ENCODE data around the gene PAH. TPM values are rescaled to one million over a fixed set of nuclear protein-coding genes. Genes with fewer than 3 reads are reported as not detected.
"Not testable (repeated sequence)": the region's sequence is repeated elsewhere in the genome, so short reads cannot be mapped to it uniquely, and the experiment has no call there.

PAH gene
- total RNA-seq, 1 experiment from 2014 or later, result not detected

- no peaks in the 10 kb centered on the region for H3K4me1 ChIP-seq (replicated peaks)
- H3K9me3 ChIP-seq (replicated peaks), result no peaks in the 10 kb centered on the region
- no peak overlapping the region for H3K4me3 ChIP-seq
- no peak overlapping the region for H3K27ac ChIP-seq
- no peaks in the 10 kb centered on the region for H3K27me3 ChIP-seq (replicated peaks)
- no peaks in the 10 kb centered on the region for H3K36me3 ChIP-seq
- DNase-seq (ENCODE audit: low read depth in 1 of 2, low spot score in 2 of 2), result no peak
Measured at GRCh38 chr12:102865821-102866615, 51.0 kb downstream of the PAH start.

GRCh38 chr12:102862486-102862885 is 54.6 kb downstream of the PAH start:
- Histone ChIP-seq H3K27me3 (replicated peaks) (no peaks in the 10 kb centered on the region), H3K36me3 (no peaks in the 10 kb centered on the region), H3K4me3 (no peak overlapping the region), H3K9me3 (replicated peaks) (no peaks in the 10 kb centered on the region), H3K27ac (no peak overlapping the region), H3K4me1 (replicated peaks) (no peaks in the 10 kb centered on the region)
- DNase-seq (ENCODE audit: low read depth in 1 of 2, low spot score in 2 of 2), result no peak

GRCh38 chr12:102851246-102851645 is 65.8 kb downstream of the PAH start:
- Histone ChIP-seq H3K27ac (no peak overlapping the region), H3K9me3 (replicated peaks) (no peaks in the 10 kb centered on the region), H3K4me1 (replicated peaks) (no peaks in the 10 kb centered on the region), H3K4me3 (no peak overlapping the region), H3K36me3 (no peaks in the 10 kb centered on the region), H3K27me3 (replicated peaks) (no peaks in the 10 kb centered on the region)
- no peak for DNase-seq (ENCODE audit: low read depth in 1 of 2, low spot score in 2 of 2)

GRCh38 chr12:102849722-102850447 is 67.2 kb downstream of the PAH start:
- Histone ChIP-seq H3K27ac (no peak overlapping the region), H3K36me3 (no peaks in the 10 kb centered on the region), H3K27me3 (replicated peaks) (no peaks in the 10 kb centered on the region), H3K4me3 (no peak overlapping the region), H3K9me3 (replicated peaks) (no peaks in the 10 kb centered on the region), H3K4me1 (replicated peaks) (no peaks in the 10 kb centered on the region)
- DNase-seq (ENCODE audit: low read depth in 1 of 2, low spot score in 2 of 2), result no peak

GRCh38 chr12:102848832-102849231 is 68.2 kb downstream of the PAH start:
- H3K4me1 ChIP-seq (replicated peaks), result no peaks in the 10 kb centered on the region
- no peak overlapping the region for H3K27ac ChIP-seq
- H3K4me3 ChIP-seq, result no peak overlapping the region
- no peaks in the 10 kb centered on the region for H3K36me3 ChIP-seq
- no peaks in the 10 kb centered on the region for H3K9me3 ChIP-seq (replicated peaks)
- H3K27me3 ChIP-seq (replicated peaks), result no peaks in the 10 kb centered on the region
- DNase-seq (ENCODE audit: low read depth in 1 of 2, low spot score in 2 of 2), result no peak

- H3K27me3 ChIP-seq (replicated peaks), result no peaks in the 10 kb centered on the region
- no peaks in the 10 kb centered on the region for H3K36me3 ChIP-seq
- H3K9me3 ChIP-seq (replicated peaks), result no peaks in the 10 kb centered on the region
- H3K4me3 ChIP-seq, result no peak overlapping the region
- no peaks in the 10 kb centered on the region for H3K4me1 ChIP-seq (replicated peaks)
- no peak overlapping the region for H3K27ac ChIP-seq
- no peak for DNase-seq (ENCODE audit: low read depth in 1 of 2, low spot score in 2 of 2)
Measured at GRCh38 chr12:102847131-102847530, 69.9 kb downstream of the PAH start.

- H3K4me1 ChIP-seq (replicated peaks), result no peaks in the 10 kb centered on the region
- no peaks in the 10 kb centered on the region for H3K9me3 ChIP-seq (replicated peaks)
- DNase-seq (ENCODE audit: low read depth in 1 of 2, low spot score in 2 of 2), result no peak
- H3K4me3 ChIP-seq, result no peak overlapping the region
- H3K36me3 ChIP-seq, result no peaks in the 10 kb centered on the region
- H3K27ac ChIP-seq, result no peak overlapping the region
- no peaks in the 10 kb centered on the region for H3K27me3 ChIP-seq (replicated peaks)
Measured at GRCh38 chr12:102833687-102834441, 83.2 kb downstream of the PAH start.

GRCh38 chr12:102832826-102833225 is 84.2 kb downstream of the PAH start:
- H3K4me3 ChIP-seq; H3K27ac ChIP-seq; H3K9me3 ChIP-seq (replicated peaks); H3K36me3 ChIP-seq; DNase-seq (ENCODE audit: low read depth in 1 of 2, low spot score in 2 of 2); H3K4me1 ChIP-seq (replicated peaks); H3K27me3 ChIP-seq (replicated peaks): not testable (repeated sequence)

GRCh38 chr12:102824218-102824835 is 92.7 kb downstream of the PAH start:
- peak; percentile 14 to 46 for DNase-seq (ENCODE audit: low read depth in 1 of 2, low spot score in 2 of 2)
- H3K4me3 ChIP-seq, result no peak overlapping the region
- no peaks in the 10 kb centered on the region for H3K9me3 ChIP-seq (replicated peaks)
- no peaks in the 10 kb centered on the region for H3K4me1 ChIP-seq (replicated peaks)
- no peaks in the 10 kb centered on the region for H3K36me3 ChIP-seq
- H3K27ac ChIP-seq, result no peak overlapping the region
- H3K27me3 ChIP-seq (replicated peaks), result no peaks in the 10 kb centered on the region

- no peak for DNase-seq (ENCODE audit: low read depth in 1 of 2, low spot score in 2 of 2)
- Histone ChIP-seq H3K4me1 (replicated peaks) (no peaks in the 10 kb centered on the region), H3K27me3 (replicated peaks) (no peaks in the 10 kb centered on the region), H3K9me3 (replicated peaks) (no peaks in the 10 kb centered on the region), H3K27ac (no peak overlapping the region), H3K36me3 (no peaks in the 10 kb centered on the region), H3K4me3 (no peak overlapping the region)
Measured at GRCh38 chr12:102821149-102821548, 95.9 kb downstream of the PAH start.

GRCh38 chr12:102816816-102817434 is 100.1 kb downstream of the PAH start:
- Histone ChIP-seq H3K27me3 (replicated peaks) (no peaks in the 10 kb centered on the region), H3K4me3 (no peak overlapping the region)
- DNase-seq (ENCODE audit: low read depth in 1 of 2, low spot score in 2 of 2), result peak in 1 of 2 experiments; percentile 5

GRCh38 chr12:102814691-102815367 is 102.2 kb downstream of the PAH start:
- Histone ChIP-seq H3K27me3 (replicated peaks) (no peaks in the 10 kb centered on the region; the same call in 1 of the 2 replicates), H3K4me1 (replicated peaks) (no peaks in the 10 kb centered on the region), H3K9me3 (replicated peaks) (no peaks in the 10 kb centered on the region), H3K4me3 (no peak overlapping the region), H3K36me3 (no peaks in the 10 kb centered on the region), H3K27ac (no peak overlapping the region)
- no peak for DNase-seq (ENCODE audit: low read depth in 1 of 2, low spot score in 2 of 2)

More at GRCh38 chr12:102816816-102817434, 100.1 kb downstream of the PAH start:
- Histone ChIP-seq H3K36me3 (no peaks in the 10 kb centered on the region), H3K9me3 (replicated peaks) (no peaks in the 10 kb centered on the region), H3K27ac (no peak overlapping the region), H3K4me1 (replicated peaks) (no peaks in the 10 kb centered on the region)

GRCh38 chr12:102812344-102812743 is 104.7 kb downstream of the PAH start:
- no peak for DNase-seq (ENCODE audit: low read depth in 1 of 2, low spot score in 2 of 2)
- Histone ChIP-seq H3K9me3 (replicated peaks) (no peaks in the 10 kb centered on the region), H3K4me3 (no peak overlapping the region), H3K27ac (no peak overlapping the region), H3K27me3 (replicated peaks) (no peaks in the 10 kb centered on the region; the same call in 1 of the 2 replicates), H3K4me1 (replicated peaks) (no peaks in the 10 kb centered on the region), H3K36me3 (no peaks in the 10 kb centered on the region)
